ENCODE results near the gene DENND2C. TPM values are rescaled to one million over a fixed set of nuclear protein-coding genes. Genes with fewer than 3 reads are reported as not detected.

Gene DENND2C
- total and polyA plus RNA-seq, 2 donors from 2014 or later: 0.88 to 2.5 TPM

DNA sequence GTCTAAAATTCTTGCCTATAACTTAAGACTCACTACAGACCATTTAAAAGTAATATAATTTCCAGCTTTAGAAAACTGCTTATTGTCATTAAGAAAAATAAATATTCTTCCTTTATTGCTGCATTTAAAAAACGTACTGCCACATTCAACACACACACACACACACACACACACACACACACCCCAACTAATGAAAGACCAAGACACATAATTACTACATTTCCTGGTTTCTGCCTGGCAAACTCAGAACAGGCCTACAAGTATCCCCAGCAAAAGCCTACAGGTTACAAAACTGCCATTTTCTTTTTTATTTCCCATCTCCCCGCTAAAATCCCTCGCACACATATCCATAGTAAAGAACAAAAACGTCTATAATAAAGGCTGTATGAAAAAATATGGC is 1.5 kb downstream of the DENND2C start:
- DNase-seq (no peak), FAIRE-seq (no peak)
- Histone ChIP-seq H3K36me3 (ENCODE audit: control insufficient read depth in 2 of 3, insufficient read depth in 3 of 3, low read length in 3 of 3) (no peaks in the 10 kb centered on the region), H3K4me3 (ENCODE audit: low read length in 3 of 3) (no peak overlapping the region), H3K9me3 (ENCODE audit: control insufficient read depth in 2 of 3, insufficient read depth in 1 of 3, low read length in 3 of 3) (no peaks in the 10 kb centered on the region), H3K4me1 (ENCODE audit: control insufficient read depth in 2 of 3, insufficient read depth in 2 of 3, low read depth in 1 of 3, low read length in 3 of 3) (peaks cover 0 to 4% (median 0%) of the 10 kb centered on the region in 3 donors), H3K27me3 (ENCODE audit: control insufficient read depth, insufficient read depth, low read length) (no peaks in the 10 kb centered on the region), H3K27ac (ENCODE audit: low read depth in 2 of 2, low read length in 2 of 2) (no peak overlapping the region), H3K9ac (ENCODE audit: low read length in 3 of 3) (no peak overlapping the region)
- TF ChIP-seq, protein P1, sequence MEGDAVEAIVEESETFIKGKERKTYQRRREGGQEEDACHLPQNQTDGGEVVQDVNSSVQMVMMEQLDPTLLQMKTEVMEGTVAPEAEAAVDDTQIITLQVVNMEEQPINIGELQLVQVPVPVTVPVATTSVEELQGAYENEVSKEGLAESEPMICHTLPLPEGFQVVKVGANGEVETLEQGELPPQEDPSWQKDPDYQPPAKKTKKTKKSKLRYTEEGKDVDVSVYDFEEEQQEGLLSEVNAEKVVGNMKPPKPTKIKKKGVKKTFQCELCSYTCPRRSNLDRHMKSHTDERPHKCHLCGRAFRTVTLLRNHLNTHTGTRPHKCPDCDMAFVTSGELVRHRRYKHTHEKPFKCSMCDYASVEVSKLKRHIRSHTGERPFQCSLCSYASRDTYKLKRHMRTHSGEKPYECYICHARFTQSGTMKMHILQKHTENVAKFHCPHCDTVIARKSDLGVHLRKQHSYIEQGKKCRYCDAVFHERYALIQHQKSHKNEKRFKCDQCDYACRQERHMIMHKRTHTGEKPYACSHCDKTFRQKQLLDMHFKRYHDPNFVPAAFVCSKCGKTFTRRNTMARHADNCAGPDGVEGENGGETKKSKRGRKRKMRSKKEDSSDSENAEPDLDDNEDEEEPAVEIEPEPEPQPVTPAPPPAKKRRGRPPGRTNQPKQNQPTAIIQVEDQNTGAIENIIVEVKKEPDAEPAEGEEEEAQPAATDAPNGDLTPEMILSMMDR (IDR thresholded peaks at IDR 0.05; ENCODE audit: borderline replicate concordance, extremely low read depth, insufficient read depth): no peak
- intact Hi-C loops (cut with DNase I): no loop called here

DNA sequence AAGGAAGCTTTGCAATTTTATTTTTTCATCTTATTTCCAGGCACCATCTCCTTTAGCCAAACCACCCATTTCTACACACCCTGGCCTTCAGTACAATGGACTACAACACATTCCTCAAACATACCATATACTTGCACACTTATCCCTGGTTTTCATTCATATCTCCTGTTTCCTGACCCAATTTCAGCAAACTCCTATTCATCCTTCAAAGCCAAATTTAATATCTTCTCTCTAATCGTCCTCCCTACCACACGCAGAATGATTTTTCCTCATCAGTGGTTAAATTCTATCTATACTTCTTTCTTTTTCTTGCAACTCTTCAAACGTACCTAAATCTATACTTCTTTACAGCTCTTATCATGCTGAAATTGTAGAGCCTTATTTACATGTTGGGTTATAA is 2.9 kb downstream of the DENND2C start:
- H3K36me3 ChIP-seq (ENCODE audit: control insufficient read depth in 2 of 3, insufficient read depth in 3 of 3, low read length in 3 of 3): no peaks in the 10 kb centered on the region
- FAIRE-seq (no peak), DNase-seq (no peak)
- TF ChIP-seq, protein P1 (IDR thresholded peaks at IDR 0.05; ENCODE audit: borderline replicate concordance, extremely low read depth, insufficient read depth): no peak
- no peaks in the 10 kb centered on the region for H3K9me3 ChIP-seq (ENCODE audit: control insufficient read depth in 2 of 3, insufficient read depth in 1 of 3, low read length in 3 of 3)
- H3K27me3 ChIP-seq (ENCODE audit: control insufficient read depth, insufficient read depth, low read length): no peaks in the 10 kb centered on the region
- H3K4me3 ChIP-seq (ENCODE audit: low read length in 3 of 3): no peak overlapping the region
- intact Hi-C loops (cut with DNase I): no loop called here
- no peak overlapping the region for H3K9ac ChIP-seq (ENCODE audit: low read length in 3 of 3)
- no peak overlapping the region for H3K27ac ChIP-seq (ENCODE audit: low read depth in 2 of 2, low read length in 2 of 2)
- H3K4me1 ChIP-seq (ENCODE audit: control insufficient read depth in 2 of 3, insufficient read depth in 2 of 3, low read depth in 1 of 3, low read length in 3 of 3): peaks cover 0 to 4% (median 0%) of the 10 kb centered on the region in 3 donors

DNA sequence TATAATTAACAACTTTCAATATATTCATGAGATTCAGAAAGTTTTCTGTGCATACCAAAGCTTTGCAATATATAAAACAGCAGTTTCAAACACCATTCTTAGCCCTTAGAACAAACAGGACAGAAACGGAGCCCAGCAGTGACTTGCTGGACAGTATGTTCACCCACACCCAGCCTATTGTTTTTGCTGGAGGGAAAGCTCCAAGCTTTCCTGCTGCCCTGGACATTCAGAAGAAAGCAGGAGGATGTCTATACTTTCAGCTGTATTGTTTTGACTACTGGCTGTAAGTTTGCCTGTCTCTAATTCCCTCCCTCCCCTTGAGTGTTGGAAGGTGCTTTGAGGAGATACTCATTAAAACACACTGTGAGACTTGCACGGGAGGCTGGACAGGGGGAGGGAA is 9.6 kb downstream of the DENND2C start:
- H3K36me3 ChIP-seq (ENCODE audit: control insufficient read depth in 2 of 3, insufficient read depth in 3 of 3, low read length in 3 of 3): no peaks in the 10 kb centered on the region
- DNase-seq (peak in 1 of 5 donors; percentile 5), FAIRE-seq (no peak)
- no peak overlapping the region for H3K27ac ChIP-seq (ENCODE audit: low read depth in 2 of 2, low read length in 2 of 2)
- no peak overlapping the region for H3K9ac ChIP-seq (ENCODE audit: low read length in 3 of 3)
- H3K4me1 ChIP-seq (ENCODE audit: control insufficient read depth in 2 of 3, insufficient read depth in 2 of 3, low read depth in 1 of 3, low read length in 3 of 3): no peaks in the 10 kb centered on the region
- no peaks in the 10 kb centered on the region for H3K9me3 ChIP-seq (ENCODE audit: control insufficient read depth in 2 of 3, insufficient read depth in 1 of 3, low read length in 3 of 3)
- intact Hi-C loops (cut with DNase I): no loop called here
- no peaks in the 10 kb centered on the region for H3K27me3 ChIP-seq (ENCODE audit: control insufficient read depth, insufficient read depth, low read length)
- H3K4me3 ChIP-seq (ENCODE audit: low read length in 3 of 3): no peak overlapping the region
- TF ChIP-seq, protein P1 (IDR thresholded peaks at IDR 0.05; ENCODE audit: borderline replicate concordance, extremely low read depth, insufficient read depth): no peak

DNA sequence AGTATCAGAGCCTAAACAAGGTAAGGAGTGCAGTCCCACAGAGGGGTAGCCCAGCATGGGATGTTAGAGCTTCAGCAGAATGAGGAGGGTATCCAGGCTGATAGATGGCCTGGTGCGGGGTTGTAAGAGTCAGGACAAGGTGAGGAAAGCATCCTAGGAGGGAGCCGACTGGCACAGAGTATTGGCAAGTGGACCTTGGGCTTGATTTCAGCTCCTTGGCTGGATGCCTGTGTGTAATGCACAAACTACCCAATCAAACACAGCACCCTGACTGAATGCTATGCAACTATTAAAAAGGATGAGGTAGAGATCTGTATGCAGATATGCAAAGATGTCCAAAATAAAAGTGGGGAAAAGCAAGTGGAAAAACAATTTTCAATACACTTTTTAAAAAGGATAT is 18.0 kb downstream of the DENND2C start:
- DNase-seq (no peak), FAIRE-seq (no peak)
- H3K27ac ChIP-seq (ENCODE audit: low read depth in 2 of 2, low read length in 2 of 2): no peak overlapping the region
- H3K4me1 ChIP-seq (ENCODE audit: control insufficient read depth in 2 of 3, insufficient read depth in 2 of 3, low read depth in 1 of 3, low read length in 3 of 3): no peaks in the 10 kb centered on the region
- intact Hi-C loops (cut with DNase I): no loop called here
- TF ChIP-seq, protein P1 (IDR thresholded peaks at IDR 0.05; ENCODE audit: borderline replicate concordance, extremely low read depth, insufficient read depth): no peak
- H3K36me3 ChIP-seq (ENCODE audit: control insufficient read depth in 2 of 3, insufficient read depth in 3 of 3, low read length in 3 of 3): no peaks in the 10 kb centered on the region
- no peaks in the 10 kb centered on the region for H3K27me3 ChIP-seq (ENCODE audit: control insufficient read depth, insufficient read depth, low read length)
- no peaks in the 10 kb centered on the region for H3K9me3 ChIP-seq (ENCODE audit: control insufficient read depth in 2 of 3, insufficient read depth in 1 of 3, low read length in 3 of 3)
- no peak overlapping the region for H3K9ac ChIP-seq (ENCODE audit: low read length in 3 of 3)
- no peak overlapping the region for H3K4me3 ChIP-seq (ENCODE audit: low read length in 3 of 3)
